Ovary (tissue), 3 donors: ENCODE results near the gene FHL3.
"Not testable (repeated sequence)": the region's sequence is repeated elsewhere in the genome, so short reads cannot be mapped to it uniquely, and the experiment has no call there.

Source experiments
- POLR2A ChIP-seq: fragments of 450-650 bp; IDR thresholded peaks from one replicate; pipeline ENCODE4 v1.6.1; 2017; ENCODE audit warnings: antibody characterized with exemption, mild to moderate bottlenecking, moderate library complexity
- TF ChIP-seq, protein P1 (sequence below), 3 donors: fragments of 450-650 bp in 2 of 3; fragments of 200-600 bp in 1 of 3; IDR thresholded peaks; one replicate each; pipeline versions ENCODE4 v1.5.1 to v1.8.0; 2016 to 2022; ENCODE audit warnings: antibody characterized with exemption in 3 of 3, mild to moderate bottlenecking in 1 of 3
- donor health status: DM: no; HTN: no; CAD: no.

- TF ChIP-seq POLR2A, result not testable (repeated sequence)
- TF ChIP-seq, protein P1, sequence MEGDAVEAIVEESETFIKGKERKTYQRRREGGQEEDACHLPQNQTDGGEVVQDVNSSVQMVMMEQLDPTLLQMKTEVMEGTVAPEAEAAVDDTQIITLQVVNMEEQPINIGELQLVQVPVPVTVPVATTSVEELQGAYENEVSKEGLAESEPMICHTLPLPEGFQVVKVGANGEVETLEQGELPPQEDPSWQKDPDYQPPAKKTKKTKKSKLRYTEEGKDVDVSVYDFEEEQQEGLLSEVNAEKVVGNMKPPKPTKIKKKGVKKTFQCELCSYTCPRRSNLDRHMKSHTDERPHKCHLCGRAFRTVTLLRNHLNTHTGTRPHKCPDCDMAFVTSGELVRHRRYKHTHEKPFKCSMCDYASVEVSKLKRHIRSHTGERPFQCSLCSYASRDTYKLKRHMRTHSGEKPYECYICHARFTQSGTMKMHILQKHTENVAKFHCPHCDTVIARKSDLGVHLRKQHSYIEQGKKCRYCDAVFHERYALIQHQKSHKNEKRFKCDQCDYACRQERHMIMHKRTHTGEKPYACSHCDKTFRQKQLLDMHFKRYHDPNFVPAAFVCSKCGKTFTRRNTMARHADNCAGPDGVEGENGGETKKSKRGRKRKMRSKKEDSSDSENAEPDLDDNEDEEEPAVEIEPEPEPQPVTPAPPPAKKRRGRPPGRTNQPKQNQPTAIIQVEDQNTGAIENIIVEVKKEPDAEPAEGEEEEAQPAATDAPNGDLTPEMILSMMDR (IDR thresholded peaks at IDR 0.05), result peak in 2 of 3 donors; percentile 20 to 22
Measured at GRCh38 chr1:37975083-37975482, 30.2 kb downstream of the FHL3 start.
